ENCODE data around the gene CDH24.
A peak's percentile ranks its signal among the peaks of the same experiment; 100 is the strongest.

Gene CDH24

DNA sequence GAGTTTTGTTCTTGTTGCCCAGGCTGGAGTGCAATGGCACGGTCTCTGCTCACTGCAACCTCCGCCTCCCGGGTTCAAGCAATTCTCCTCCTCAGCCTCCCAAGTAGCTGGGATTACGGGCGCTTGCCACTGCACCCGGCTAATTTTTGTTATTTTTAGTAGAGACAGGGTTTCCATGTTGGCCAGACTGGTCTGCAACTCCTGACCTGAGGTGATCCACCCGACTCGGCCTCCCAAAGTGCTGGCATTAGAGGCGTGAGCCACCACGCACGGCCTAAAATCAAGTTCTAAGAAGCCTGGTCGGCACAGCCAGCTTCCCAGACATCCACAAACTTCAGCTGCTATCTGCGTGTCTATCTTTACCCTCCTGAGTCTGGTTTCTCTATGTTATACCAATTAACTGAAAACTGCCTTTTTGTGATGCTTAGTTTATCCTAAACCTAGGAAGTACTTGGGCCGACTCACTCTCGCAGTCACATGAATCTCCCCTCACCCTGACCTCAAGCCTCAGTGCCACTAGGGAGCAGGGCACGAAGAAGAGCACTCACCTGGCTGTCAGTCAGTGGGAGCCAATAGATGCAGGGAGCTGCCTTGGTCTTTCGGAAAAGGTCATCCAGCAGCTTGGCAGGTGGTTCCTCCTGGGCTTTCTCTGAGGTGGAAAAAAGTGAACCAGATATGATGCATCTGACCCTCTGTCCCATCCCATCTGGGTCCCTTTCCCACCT is 3.4 kb upstream of the CDH24 start:
- DNase-seq: no peak

DNA sequence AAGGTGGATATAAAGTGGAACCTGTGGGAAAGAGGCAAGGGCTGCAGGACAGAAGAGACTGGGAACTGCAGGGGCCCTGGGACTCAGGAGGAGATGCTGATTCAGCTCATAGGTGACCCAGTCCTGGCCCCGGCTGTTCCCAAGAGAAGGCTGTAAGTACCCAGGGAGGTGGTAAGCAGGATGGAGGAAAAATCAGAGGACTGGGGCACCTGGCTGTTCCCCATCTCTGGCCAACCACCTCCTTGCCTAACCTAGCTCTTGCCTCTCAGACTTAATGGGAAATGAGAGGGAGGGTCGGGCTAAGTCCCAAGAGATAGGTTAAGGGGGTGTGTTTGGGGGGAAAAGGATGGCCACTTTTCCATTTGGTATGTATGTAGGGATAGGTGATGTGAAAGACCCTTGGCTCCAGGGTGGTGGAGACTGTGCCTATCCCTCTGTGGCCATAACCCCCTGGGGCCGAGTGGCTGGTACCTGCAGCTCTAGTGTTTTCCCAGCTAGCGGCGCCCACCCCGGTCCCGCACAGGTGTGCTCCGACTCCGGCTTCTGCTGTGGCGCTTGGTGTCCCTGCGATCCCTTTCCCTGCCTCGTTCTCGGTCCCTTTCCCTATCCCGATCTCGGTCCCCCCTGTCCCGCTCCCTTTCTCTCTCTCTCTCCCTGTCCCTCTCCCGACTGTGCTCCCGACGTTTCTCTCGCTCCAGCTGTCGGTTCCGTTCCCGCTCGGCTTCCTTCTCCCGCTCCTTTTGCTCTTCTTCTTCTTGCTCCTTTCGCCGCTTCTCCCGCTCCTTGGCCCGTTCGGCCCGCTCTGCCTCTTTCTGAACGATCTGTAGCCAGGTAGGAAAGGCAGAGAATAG is 1.6 kb upstream of the CDH24 start:
- no peak for DNase-seq

DNA sequence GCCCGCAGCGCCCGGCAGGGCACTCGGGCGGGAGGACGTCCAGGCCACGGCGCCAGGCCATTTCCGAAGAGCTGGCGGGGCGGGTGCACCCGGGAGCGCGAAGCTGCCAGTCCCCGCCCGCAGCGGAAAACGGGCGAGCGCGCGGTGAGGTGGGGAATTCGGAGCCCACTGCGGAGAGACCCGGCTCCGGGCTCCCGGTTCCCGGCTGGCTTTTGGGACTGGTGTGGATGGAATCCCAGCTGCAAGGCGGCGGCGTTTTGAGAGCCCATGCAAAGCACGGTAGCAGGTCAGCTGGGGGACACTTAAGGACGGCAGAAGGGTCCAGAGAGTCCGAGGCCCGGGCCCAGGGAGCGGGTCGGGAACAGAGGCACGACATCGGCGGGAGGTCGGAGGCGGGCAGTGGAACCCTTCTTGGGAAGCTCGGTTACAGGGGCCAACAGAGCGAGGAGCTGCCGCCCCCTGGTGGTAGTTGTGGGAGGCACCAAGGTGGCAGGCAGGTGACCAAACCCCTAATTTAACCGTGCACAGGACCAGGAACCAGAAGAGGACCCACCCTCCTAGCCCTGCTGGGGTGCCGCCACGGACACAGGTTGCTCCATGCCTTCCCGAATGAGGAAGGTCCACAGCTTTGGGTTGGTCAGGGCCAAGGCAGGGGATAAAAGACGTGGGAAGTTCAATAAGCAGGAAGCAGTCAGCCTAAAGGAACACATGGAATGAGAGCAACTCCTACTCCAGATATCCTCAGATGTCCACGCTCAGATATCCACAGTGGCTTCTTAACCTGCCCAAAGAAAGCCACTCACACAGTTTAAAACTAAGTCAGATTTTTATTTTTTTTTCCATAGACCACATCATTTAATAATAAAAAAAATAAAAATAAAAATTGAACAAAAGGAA is 685 bp upstream of the CDH24 start:
- peak; percentile 80 for DNase-seq

DNA sequence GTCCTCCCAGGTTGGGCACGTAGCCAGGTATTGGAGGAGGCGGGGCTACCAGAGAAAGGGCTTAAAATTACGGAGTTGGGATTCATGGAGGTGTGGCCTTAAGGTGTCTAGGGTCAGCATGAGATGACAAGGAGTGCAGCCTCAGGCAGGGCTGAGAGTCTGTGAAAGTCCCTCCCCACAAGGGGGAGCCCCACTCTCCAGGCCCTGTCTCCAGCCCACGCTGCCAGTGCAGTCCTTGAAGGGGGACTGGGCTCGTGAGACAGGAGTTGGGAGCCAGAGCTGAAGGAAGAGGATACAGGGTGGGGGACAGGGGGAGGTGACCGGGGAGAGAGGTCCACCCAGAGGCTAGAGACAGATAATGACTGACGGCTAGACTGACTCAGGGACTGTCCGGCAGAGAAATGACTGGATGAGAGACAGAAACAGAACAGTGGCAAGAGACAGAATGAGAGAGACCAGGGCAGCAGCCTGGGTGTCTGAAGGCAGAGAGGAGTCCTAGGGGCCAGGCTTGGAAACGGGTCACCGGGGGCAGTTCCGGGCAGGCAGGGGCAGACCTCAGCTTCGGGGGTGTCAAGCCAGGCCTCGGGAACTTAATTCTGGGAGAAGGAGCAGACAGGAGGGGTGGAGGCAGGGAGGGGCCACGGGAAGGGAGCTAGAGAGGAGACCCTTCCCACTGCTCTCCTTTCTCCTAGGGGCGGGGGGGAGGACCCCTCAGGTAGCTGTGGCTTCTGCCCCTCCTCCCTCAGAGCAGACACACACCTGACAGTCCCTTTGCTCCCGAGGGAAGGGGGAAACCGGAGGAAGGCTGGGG is 970 bp downstream of the CDH24 start:
- DNase-seq: peak; percentile 63

DNA sequence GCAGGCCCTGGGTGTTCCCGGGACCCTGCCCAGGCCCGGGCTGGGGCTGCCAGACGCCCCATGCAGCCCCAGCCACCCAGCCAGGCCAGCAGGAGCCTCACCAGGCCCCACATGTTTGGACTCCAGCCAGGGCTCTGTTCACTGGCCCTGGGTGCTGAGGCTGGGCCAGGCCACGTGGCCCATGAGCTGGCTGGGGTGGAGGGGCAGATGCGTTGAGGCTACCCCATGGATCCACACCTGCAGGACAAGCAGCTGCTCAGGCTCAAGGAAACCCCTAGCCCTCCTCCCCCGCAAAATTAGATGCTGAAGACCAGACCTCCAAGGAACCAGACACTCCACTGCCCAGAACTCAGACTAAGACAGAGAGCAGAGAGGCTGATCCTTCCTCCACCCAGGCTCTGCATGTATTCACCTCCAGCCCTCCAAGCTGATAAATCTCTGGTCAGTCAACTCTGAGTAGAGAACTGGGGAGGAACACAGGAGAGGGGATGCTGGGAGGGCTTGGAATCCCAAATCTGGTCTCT is 1.6 kb downstream of the CDH24 start:
- no peak for DNase-seq

DNA sequence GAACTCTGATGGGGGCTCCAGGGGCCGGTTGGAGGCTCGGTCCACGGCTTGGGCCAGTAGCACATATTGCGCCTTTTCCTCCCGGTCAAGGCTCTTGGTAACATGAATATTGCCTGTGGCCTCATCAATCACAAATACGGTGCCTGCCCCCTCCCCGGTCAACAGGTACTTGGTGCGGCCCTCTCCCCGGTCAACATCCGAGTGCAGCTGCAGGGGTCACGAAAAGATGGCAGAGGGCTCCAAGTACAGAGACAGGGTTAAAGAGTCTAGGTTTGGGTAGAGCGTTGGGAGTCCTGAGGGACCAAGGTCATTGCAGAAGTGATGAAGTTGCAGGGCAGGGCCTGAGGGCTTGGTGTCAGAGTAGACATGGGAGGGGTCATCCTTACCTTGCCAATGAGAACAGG is 2.2 kb downstream of the CDH24 start:
- DNase-seq: no peak

DNA sequence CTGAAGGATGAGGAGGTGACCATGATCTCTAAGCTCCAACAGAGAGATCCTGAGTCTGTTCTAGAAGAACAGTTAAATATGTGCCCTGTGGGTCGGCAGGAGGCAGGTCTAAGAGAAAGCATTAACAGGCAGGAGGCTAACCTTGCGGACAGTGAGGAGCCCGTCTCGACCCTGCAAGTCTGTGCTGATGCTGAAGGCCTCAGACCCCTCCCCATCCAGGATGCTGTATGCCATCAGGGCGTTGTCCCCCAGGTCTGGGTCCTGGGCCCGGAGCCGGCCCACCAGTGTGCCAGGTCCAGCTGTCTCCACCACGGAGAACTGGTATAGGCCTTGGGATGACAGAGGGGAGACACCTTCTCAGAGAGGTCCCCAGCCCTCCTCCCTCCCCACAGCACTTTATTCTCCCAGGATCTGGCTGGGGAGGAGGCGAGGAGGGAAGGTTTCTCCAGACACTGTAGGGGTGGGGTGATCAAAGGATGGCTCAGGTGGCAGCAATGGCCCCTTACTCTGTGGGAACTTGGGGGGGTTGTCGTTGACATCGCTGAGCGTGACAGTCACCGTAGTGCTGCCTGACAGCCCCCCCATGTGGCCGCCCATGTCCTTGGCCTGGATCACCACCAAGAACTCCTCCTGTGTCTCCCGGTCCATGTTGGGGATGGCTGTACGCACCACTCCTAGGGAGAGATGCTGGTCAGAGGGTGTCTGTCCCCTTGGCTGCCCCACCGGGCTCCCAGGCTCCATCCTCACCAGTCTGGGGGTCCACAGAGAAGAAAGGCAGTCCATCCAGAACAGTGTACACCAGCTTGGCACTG is 3.1 kb downstream of the CDH24 start:
- DNase-seq: no peak

DNA sequence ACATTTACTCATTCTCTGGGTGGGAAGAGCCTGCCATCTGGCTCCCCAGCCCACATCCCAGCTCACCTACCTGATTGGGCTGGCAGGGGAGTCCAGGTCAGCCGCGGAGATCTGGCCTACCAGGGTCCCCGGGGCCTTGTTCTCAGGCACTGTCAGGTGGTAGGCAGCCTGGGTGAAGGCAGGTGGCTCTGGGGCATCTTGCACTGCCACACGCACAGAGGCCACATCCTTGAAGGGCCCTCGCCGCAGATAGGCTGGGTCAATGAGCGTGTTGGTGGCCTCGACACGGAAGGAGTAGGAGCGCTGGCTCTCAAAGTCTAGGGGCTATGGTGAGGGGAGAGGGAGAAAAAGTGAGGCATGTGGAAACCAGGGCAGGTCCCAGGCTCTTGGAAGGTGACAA is 3.9 kb downstream of the CDH24 start:
- DNase-seq: no peak

DNA sequence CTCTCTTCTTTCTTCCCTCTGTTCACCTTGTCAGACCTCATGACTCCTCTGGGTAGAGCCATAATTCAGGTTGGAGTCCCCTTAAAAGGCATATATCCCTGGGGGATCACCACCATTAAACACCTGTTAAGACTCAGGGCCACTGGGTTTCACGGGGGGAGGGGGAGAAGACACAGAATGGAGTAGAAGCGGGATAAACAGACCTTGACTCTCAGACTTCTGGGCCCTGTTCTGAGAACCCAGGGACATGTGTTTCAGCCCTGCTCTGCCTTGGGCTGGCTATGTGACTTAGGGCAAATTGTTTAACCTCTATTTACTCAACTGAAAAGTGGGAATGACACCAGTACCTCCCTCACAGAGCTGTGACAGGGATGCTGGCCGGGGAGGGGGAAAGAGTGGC is 4.6 kb downstream of the CDH24 start:
- no peak for DNase-seq

DNA sequence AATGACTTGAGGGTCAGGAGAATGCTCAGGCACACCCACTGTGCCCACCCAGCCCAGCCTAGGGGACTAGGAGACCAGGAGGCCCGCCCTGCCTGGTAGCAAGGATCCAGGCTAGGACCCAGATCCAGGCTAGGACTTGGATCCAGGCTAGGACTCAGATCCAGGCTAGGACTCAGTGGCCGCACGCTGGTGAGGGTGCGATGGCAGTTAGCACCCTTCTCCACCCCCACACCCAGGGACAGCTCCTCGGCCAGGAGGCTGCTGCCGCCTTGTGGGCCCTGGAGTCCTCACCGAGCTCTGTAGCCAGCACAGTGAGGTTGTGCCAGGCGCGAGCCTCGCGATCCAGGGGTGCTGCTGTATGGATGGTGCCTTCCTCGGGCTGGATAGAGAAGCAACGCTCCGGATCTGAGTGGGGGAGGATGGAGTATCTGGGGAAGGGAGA is 5.1 kb downstream of the CDH24 start:
- no peak for DNase-seq

DNA sequence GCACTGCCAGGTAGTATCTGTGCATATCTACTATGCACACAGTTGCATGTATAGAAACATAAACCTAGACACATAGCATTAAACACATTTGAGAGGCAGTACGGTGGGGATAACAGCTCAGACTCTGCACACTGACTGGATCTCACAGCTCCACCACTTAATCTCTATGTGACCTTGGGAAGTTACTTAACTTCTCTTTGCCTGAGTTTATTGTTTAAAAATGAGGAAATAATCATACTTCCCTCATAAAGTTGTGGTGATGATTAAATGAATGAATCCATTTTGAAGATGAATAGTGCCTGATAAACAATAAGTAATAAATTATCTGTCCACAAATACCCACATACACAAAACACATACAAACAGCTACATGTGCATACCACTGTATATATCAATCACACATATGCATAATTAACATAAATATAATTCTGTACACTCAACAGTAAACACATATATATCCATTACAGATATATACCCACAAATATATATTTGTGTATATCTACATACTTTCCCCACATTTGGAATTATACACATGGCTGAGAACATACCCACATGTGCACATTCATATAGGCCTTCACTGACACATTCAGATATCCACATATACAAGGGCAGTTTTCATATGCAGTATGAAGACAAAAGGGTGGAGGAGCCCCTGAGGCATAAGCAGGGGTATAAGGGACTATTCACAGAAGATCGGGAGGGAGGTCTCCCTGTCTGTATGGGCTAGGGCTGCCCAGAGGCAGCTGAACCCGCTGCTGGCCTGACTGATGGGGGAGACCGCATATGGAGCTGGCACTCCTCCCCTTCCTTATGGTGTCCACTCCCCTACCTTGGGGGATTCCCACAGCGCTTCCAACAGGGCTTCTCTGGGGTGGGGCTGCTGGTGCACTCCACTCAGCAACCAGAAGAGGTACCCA is 5.9 kb downstream of the CDH24 start:
- DNase-seq: no peak

DNA sequence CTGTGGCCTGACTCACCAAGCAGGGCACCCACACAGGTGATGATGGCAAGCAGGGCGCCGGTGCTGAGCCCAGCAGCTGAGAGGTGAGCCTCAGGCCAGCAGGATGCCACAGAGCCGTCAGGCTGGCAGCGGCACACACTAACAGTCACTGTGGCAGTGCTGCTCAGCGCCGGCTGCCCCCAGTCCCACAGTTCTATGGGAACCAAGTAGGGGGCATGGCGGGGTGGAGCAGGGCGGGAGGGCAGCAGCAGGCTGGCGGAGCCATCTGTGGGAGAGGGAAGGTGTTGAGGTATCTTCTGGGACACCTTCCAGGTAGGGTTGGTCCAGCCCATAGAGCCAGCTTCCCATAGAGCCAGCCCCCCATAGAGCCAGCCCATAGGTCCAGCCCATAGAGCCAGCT is 8.3 kb downstream of the CDH24 start:
- DNase-seq: no peak

DNA sequence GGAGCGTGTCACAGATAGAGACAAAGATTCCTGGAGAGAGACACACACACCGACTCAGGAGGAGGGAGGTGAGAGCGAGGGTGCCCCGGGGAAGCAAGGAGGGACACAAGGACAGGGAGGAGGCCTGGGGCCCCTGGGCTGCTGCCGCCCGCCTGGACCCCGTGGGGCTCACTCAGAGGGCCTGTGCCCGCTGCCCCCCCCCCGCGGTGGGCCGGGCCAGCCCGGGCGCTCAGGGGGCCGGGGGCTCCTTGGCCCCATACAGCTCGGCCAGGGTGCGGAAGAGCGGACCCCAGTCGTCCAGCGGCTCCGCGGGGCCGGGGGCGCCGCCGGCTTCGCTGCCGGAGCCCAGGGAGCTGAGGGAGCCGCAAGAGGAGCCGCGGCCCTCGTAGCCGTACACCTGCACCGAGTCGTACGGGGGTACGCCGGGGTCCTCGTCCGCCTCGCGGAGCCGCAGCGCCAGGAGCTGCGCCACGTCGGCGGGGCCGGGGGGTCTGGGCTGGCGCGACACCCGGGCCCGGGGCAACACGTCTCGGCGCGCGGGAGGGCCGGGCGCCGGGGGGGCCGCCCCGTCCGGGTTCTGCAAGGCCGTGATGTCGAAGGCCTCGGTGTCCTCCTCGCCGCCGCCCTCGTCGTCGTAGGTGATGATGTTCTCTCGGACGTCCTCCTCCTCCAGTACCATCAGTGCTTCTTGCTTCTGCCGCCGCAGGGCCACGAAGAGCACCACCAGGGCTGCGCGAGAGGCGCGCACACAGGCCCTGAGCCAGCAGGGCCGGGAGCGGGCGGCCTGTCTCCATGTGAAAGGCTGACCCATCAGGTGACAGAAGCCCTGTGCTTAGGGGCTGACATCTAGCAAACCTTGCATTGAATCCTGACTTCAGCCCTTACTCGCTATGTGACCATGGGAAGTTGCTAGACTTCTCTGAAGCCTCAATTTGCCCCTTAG is 9.3 kb downstream of the CDH24 start:
- no peak for DNase-seq

DNA sequence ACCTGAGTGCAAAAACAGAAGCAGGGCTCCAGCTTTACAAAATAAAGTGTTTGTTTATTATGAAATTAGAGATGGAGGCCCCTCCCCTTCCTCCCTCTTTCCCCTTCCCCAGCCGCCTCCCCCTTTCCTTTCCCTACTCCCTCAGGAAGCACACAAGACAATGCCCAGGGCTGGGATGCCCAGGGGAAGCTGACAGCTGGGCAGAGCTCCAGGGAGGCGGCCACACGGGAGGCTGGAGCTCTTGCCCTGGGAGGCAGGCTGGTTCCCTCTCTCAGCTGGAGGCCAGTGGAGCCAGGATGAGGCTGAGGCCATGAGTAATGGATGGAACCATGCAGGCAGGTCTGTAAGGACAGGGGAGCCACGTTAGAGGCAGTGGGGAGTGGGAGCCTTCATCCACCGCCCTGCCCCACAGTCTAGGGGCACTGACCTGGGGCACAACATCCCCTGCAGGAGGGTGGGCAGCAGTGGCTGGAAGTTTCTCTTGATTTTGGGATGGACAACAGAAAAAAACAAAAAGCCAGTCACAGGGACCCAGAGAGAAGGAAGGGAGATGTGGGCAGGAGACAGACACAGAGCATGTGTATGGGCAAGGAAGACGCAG is 10.2 kb downstream of the CDH24 start:
- no peak for DNase-seq

DNA sequence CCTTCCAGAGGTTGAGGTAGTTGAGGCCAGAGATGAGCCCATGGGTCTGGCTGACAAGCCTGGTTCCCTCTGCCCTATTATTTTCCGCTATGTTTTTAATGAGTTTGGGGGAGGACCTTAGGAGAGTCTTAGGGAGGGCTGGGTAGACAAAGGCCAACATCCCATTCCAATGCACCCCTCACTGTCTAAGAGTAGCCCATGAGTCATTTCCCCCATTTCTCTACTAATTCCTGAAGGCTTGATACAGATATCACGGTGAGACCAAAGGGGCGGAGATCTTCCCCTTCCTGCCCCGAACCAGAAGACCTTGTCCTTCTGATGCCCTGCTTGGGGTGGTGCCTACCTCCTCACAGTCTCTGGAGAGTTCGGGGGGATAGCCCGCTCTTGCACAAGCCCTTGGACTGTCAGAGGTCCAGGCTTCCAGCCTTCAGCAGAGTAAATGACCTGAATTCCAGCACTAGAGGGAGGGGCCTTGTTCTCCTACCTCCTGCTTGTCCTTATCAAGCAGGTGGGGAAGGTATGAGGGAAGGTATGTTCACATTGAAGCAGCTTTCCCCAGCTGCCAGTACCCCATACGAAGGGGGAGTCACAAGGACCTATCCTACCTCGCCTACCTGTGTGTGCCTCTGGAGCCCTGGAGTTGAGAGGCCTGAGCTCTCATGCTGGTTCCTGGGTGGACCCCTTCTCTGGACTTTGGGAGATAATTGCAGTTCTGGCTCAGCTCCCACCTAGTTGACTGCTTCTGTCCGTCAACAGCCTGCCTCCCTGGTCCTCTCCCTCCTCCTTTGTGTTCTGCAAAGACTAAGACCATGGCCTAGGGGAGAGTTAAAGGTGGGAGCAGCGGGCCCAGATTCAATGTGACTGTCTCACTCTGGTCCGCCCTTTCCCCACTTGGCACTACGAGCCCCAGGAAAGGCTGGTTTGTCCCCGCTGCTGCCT is 11.6 kb downstream of the CDH24 start:
- DNase-seq: no peak

DNA sequence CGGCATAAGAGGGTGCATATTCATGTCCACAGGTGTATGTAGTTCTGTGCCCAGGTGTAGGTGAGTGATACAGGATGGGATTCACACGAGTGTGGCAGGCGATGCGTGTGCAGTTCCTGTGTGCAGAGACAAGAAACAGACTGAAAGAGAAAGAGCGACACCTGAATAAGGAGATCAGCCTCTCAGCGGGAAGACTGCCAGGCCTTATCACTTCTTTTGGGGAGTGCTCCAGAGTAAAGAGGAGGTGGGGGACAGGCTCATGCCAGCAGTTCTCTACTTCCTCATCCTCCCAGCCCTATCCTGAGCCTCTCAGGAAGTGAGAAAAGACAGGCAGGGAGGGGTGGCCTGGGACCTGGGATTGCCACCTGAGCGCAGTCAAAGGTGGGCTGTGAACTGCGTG is 12.5 kb downstream of the CDH24 start:
- no peak for DNase-seq

DNA sequence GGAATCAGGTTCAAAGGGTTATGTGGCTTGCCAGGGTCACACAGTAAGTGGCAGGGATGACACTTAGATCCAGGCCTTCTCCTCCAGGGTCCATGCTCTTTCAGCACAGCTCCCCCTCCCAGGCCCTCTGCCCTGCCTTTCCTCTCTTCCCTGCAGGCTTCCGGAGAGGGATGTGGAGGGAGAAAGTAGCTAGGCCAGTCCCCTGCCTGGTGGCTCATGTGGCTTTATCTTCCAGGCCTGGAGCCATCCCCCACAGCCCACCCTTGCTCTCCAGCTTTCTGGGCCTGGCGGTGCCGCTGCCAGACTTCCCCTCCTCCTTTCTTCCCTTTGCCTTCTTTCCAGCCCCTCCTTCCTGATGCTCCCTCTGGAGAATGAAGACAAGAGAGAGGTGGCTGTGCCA is 13.6 kb downstream of the CDH24 start:
- DNase-seq: no peak

All from fibroblast of skin of right quadriceps (primary cell).